Measurements from ENCODE around the gene FAR2. TPM values are rescaled to one million over a fixed set of nuclear protein-coding genes. Genes with fewer than 3 reads are reported as not detected.

The FAR2 gene
- polyA plus RNA-seq, 1 donor (not counting 4 experiments of a cell fraction or from before 2014, with no cell fraction given), result 9.2 TPM

- DNase-seq (ENCODE audit: low read depth, low spot score) (no peak), FAIRE-seq (no peak)
- Histone ChIP-seq H3K4me1 (ENCODE audit: control insufficient read depth, extremely low read depth, insufficient read depth, low read length) (no peaks in the 10 kb centered on the region), H3K36me3 (ENCODE audit: control insufficient read depth in 2 of 2, extremely low read depth in 1 of 2, insufficient read depth in 2 of 2, low read length in 2 of 2) (no peaks in the 10 kb centered on the region), H3K79me2 (ENCODE audit: control insufficient read depth, insufficient read depth, low read length) (no peaks in the 10 kb centered on the region), H3K4me3 (ENCODE audit: control insufficient read depth in 2 of 3, extremely low read depth in 1 of 3, insufficient read depth in 2 of 3, low read depth in 1 of 3, low read length in 3 of 3) (no peak overlapping the region), H2AFZ (ENCODE audit: control insufficient read depth, low read length) (no peak overlapping the region), H3K9me1 (ENCODE audit: control insufficient read depth, extremely low read depth, insufficient read depth, low read length) (no peaks in the 10 kb centered on the region), H3K27ac (ENCODE audit: control insufficient read depth, insufficient read depth, low read length) (no peak overlapping the region), H3K4me2 (ENCODE audit: control insufficient read depth, extremely low read depth, insufficient read depth, low read depth, low read length) (no peak overlapping the region), H3K27me3 (ENCODE audit: control insufficient read depth, extremely low read depth, insufficient read depth, low read length) (no peaks in the 10 kb centered on the region), H3K9me3 (ENCODE audit: control insufficient read depth, low read depth, low read length) (no peaks in the 10 kb centered on the region), H4K20me1 (ENCODE audit: control insufficient read depth, extremely low read depth, insufficient read depth, low read length) (no peaks in the 10 kb centered on the region), H3K9ac (ENCODE audit: control insufficient read depth, extremely low read depth, insufficient read depth, low read length) (no peak overlapping the region)
- TF ChIP-seq CTCF (optimal IDR thresholded peaks at IDR 0.05 in 1 of 3, IDR thresholded peaks at IDR 0.05 in 1 of 3, conservative IDR thresholded peaks at IDR 0.05 in 1 of 3; ENCODE audit: extremely low read depth in 1 of 3, insufficient read depth in 2 of 3, low read length in 3 of 3) (no peak), EZH2 (IDR thresholded peaks at IDR 0.05; ENCODE audit: low read length) (no peak)
- dilution Hi-C loops (cut with MboI; ENCODE audit: extremely low pct_ligation_motif_present, low sequenced_read_pairs), result no loop called here
Observed at GRCh38 chr12:29249930-29250329, 100.9 kb downstream of the FAR2 start.

GRCh38 chr12:29253906-29254625 is 105.0 kb downstream of the FAR2 start:
- H3K27ac ChIP-seq (ENCODE audit: control insufficient read depth, insufficient read depth, low read length), result no peak overlapping the region
- H3K4me1 ChIP-seq (ENCODE audit: control insufficient read depth, extremely low read depth, insufficient read depth, low read length), result no peaks in the 10 kb centered on the region
- no peaks in the 10 kb centered on the region for H3K27me3 ChIP-seq (ENCODE audit: control insufficient read depth, extremely low read depth, insufficient read depth, low read length)
- H3K9ac ChIP-seq (ENCODE audit: control insufficient read depth, extremely low read depth, insufficient read depth, low read length), result no peak overlapping the region
- H3K79me2 ChIP-seq (ENCODE audit: control insufficient read depth, insufficient read depth, low read length), result no peaks in the 10 kb centered on the region
- no peaks in the 10 kb centered on the region for H4K20me1 ChIP-seq (ENCODE audit: control insufficient read depth, extremely low read depth, insufficient read depth, low read length)
- H3K4me2 ChIP-seq (ENCODE audit: control insufficient read depth, extremely low read depth, insufficient read depth, low read depth, low read length), result no peak overlapping the region
- no peak for DNase-seq (ENCODE audit: low read depth, low spot score)
- H2AFZ ChIP-seq (ENCODE audit: control insufficient read depth, low read length), result no peak overlapping the region
- no peaks in the 10 kb centered on the region for H3K36me3 ChIP-seq (ENCODE audit: control insufficient read depth in 2 of 2, extremely low read depth in 1 of 2, insufficient read depth in 2 of 2, low read length in 2 of 2)
- dilution Hi-C loops (cut with MboI; ENCODE audit: extremely low pct_ligation_motif_present, low sequenced_read_pairs), result no loop called here
- no peak overlapping the region for H3K4me3 ChIP-seq (ENCODE audit: control insufficient read depth in 2 of 3, extremely low read depth in 1 of 3, insufficient read depth in 2 of 3, low read depth in 1 of 3, low read length in 3 of 3)
- no peaks in the 10 kb centered on the region for H3K9me3 ChIP-seq (ENCODE audit: control insufficient read depth, low read depth, low read length)
- FAIRE-seq, result no peak
- TF ChIP-seq EZH2 (IDR thresholded peaks at IDR 0.05; ENCODE audit: low read length) (no peak), CTCF (optimal IDR thresholded peaks at IDR 0.05 in 1 of 3, IDR thresholded peaks at IDR 0.05 in 1 of 3, conservative IDR thresholded peaks at IDR 0.05 in 1 of 3; ENCODE audit: extremely low read depth in 1 of 3, insufficient read depth in 2 of 3, low read length in 3 of 3) (no peak)
- no peaks in the 10 kb centered on the region for H3K9me1 ChIP-seq (ENCODE audit: control insufficient read depth, extremely low read depth, insufficient read depth, low read length)

All from keratinocyte (primary cell).